SK-N-SH (cell line): ENCODE measurements around the gene HYPK. TPM values are rescaled to one million over a fixed set of nuclear protein-coding genes. Genes with fewer than 3 reads are reported as not detected.

Source experiments
- CTCF ChIA-PET: fragments of 300-600, 350-600 bp; formaldehyde crosslinking; extraction: SDS; loops from one replicate; lab custom pipeline; 2021; lab: Yijun Ruan, JAX
- POLR2A ChIA-PET: fragments of 350-600 bp; sonication (Branson Sonifier 250); formaldehyde crosslinking; extraction: SDS; loops from one replicate; lab custom pipeline; 2020; ENCODE audit warnings: antibody characterized with exemption, inconsistent platforms; lab: Yijun Ruan, JAX
- DNase-seq: peaks from one replicate; pipeline ENCODE4 v3.0.0; 2012
- H2AFZ ChIP-seq: fragments of 200-600 bp; sonication (generic); 2 replicates; pipeline ENCODE4 v1.8.1; 2016; ENCODE audit warnings: antibody characterized with exemption, mild to moderate bottlenecking, low read depth
- H3F3A ChIP-seq: fragments of 200-600 bp; sonication (generic); replicated peaks from 2 replicates; pipeline ENCODE3; 2016; ENCODE audit warnings: antibody characterized with exemption, mild to moderate bottlenecking; ENCODE audit not compliant: insufficient read depth
- H3K27ac ChIP-seq, 2 experiments: fragments of 200-500 bp in 1 of 2; fragments of 200-600 bp in 1 of 2; sonication (Bioruptor generic) in 1 of 2; sonication (generic), shearing (Covaris generic) in 1 of 2; 2 replicates each; pipeline versions ENCODE4 v1.5.1 to v1.6.1; 2014 to 2016; ENCODE audit warnings: low read depth in 2 of 2, inconsistent platforms in 1 of 2, low read length in 1 of 2, mild to moderate bottlenecking in 1 of 2, mixed read lengths in 1 of 2
- H3K27me3 ChIP-seq: fragments of 200-600 bp; sonication (generic), shearing (Covaris generic); 2 replicates; pipeline ENCODE4 v1.6.1; 2016; ENCODE audit warnings: mixed run types; ENCODE audit not compliant: insufficient read depth
- H3K36me3 ChIP-seq, 2 experiments: fragments of 200-500 bp in 1 of 2; fragments of 200-600 bp in 1 of 2; sonication (Bioruptor generic) in 1 of 2; sonication (generic) in 1 of 2; replicated peaks in 1 of 2; 2 replicates each; pipeline versions ENCODE3 to v1.5.1; 2014 to 2016; ENCODE audit warnings: low read length in 1 of 2, mild to moderate bottlenecking in 1 of 2; ENCODE audit not compliant: insufficient read depth in 2 of 2, control insufficient read depth in 1 of 2
- H3K4me1 ChIP-seq, 2 experiments: fragments of 200-500 bp in 1 of 2; fragments of 200-600 bp in 1 of 2; sonication (Bioruptor generic) in 1 of 2; sonication (generic), shearing (Covaris generic) in 1 of 2; 2 replicates each; pipeline versions ENCODE4 v1.5.1 to v1.6.1; 2014 to 2016; ENCODE audit warnings: low read depth in 1 of 2, low read length in 1 of 2, mixed run types in 1 of 2; ENCODE audit not compliant: insufficient read depth in 2 of 2, control insufficient read depth in 1 of 2
- H3K4me2 ChIP-seq: fragments of 200-600 bp; sonication (generic), shearing (Covaris generic); 2 replicates; pipeline ENCODE4 v1.6.1; 2017; ENCODE audit warnings: mixed run types
- H3K4me3 ChIP-seq, 2 experiments: fragments of 200-500 bp in 1 of 2; fragments of 200-600 bp in 1 of 2; sonication (Bioruptor generic) in 1 of 2; sonication (generic), shearing (Covaris generic) in 1 of 2; 2 replicates each; pipeline versions ENCODE4 v1.5.1 to v1.8.1; 2014 to 2016; ENCODE audit warnings: low read depth in 2 of 2, inconsistent platforms in 1 of 2, low read length in 1 of 2, mild to moderate bottlenecking in 1 of 2, mixed read lengths in 1 of 2, moderate library complexity in 1 of 2
- H3K79me2 ChIP-seq: fragments of 200-600 bp; sonication (generic); 2 replicates; pipeline ENCODE4 v1.8.1; 2017; ENCODE audit warnings: mild to moderate bottlenecking; ENCODE audit not compliant: insufficient read depth
- H3K9ac ChIP-seq: fragments of 200-600 bp; sonication (generic); 2 replicates; pipeline ENCODE4 v1.6.1; 2017; ENCODE audit warnings: mixed run types
- H3K9me2 ChIP-seq: fragments of 200-600 bp; sonication (generic); 2 replicates; pipeline ENCODE4 v1.6.1; 2017; ENCODE audit warnings: mixed run types
- H3K9me3 ChIP-seq: fragments of 200-600 bp; sonication (generic); 2 replicates; pipeline ENCODE4 v1.6.1; 2017; ENCODE audit warnings: mixed run types, mild to moderate bottlenecking, moderate library complexity
- H4K20me1 ChIP-seq: fragments of 200-600 bp; sonication (generic); 2 replicates; pipeline ENCODE4 v1.6.1; 2017; ENCODE audit warnings: mild to moderate bottlenecking, mixed run types; ENCODE audit not compliant: insufficient read depth
- ELF1 ChIP-seq: IDR thresholded peaks from 2 replicates; pipeline ENCODE4 v1.4.0; 2012
- EP300 ChIP-seq, 2 experiments: IDR thresholded peaks; 2 replicates each; pipeline versions ENCODE4 v1.4.0 to v1.6.1; 2012; ENCODE audit warnings: borderline replicate concordance in 1 of 2, low read depth in 1 of 2, low read length in 1 of 2
- EZH2phosphoT487 ChIP-seq: fragments of 200-600 bp; sonication (generic); IDR thresholded peaks from 2 replicates; pipeline ENCODE4 v1.6.1; 2017; ENCODE audit warnings: low read depth, mixed run types, mild to moderate bottlenecking, antibody characterized with exemption, moderate library complexity, borderline replicate concordance
- FOSL2 ChIP-seq: IDR thresholded peaks from 2 replicates; pipeline ENCODE4 v1.4.0; 2012; ENCODE audit warnings: low read depth, mild to moderate bottlenecking, moderate library complexity, borderline replicate concordance
- GATA2 ChIP-seq: sonication (generic); formaldehyde crosslinking; IDR thresholded peaks from 2 replicates; pipeline ENCODE4 v1.5.0; 2020; ENCODE audit warnings: mild to moderate bottlenecking, missing genetic modification reagents
- JUND ChIP-seq: IDR thresholded peaks from 2 replicates; pipeline ENCODE4 v1.4.0; 2012
- MEF2A ChIP-seq: IDR thresholded peaks from 2 replicates; pipeline ENCODE4 v1.4.0; 2012; ENCODE audit warnings: low read depth, borderline replicate concordance
- NRF1 ChIP-seq: IDR thresholded peaks from 2 replicates; pipeline ENCODE4 v1.6.1; 2012; ENCODE audit warnings: low read depth, mild to moderate bottlenecking, low read length
- PBX3 ChIP-seq: IDR thresholded peaks from 2 replicates; pipeline ENCODE4; 2012
- POLR2AphosphoS5 ChIP-seq: IDR thresholded peaks from 2 replicates; pipeline ENCODE4 v1.6.1; 2012; ENCODE audit warnings: low read depth, low read length
- RCOR1 ChIP-seq: fragments of 150-350 bp; IDR thresholded peaks from 2 replicates; pipeline ENCODE4 v1.6.1; 2017; ENCODE audit warnings: antibody characterized with exemption, low read length
- REST ChIP-seq: IDR thresholded peaks from 2 replicates; pipeline ENCODE4 v1.6.1; 2012; ENCODE audit warnings: mild to moderate bottlenecking, low read depth, low read length, moderate library complexity
- RXRA ChIP-seq: IDR thresholded peaks from 2 replicates; pipeline ENCODE4 v1.4.0; 2012; ENCODE audit warnings: low read depth, mild to moderate bottlenecking, borderline replicate concordance
- TAF1 ChIP-seq: IDR thresholded peaks from 2 replicates; pipeline ENCODE4 v1.6.1; 2012; ENCODE audit warnings: low read depth, mild to moderate bottlenecking, low read length, moderate library complexity, borderline replicate concordance
- TEAD4 ChIP-seq: IDR thresholded peaks from 2 replicates; pipeline ENCODE4 v1.4.0; 2012; ENCODE audit warnings: mild to moderate bottlenecking, borderline replicate concordance; ENCODE audit not compliant: insufficient read depth
- USF2 ChIP-seq: fragments of 150-350 bp; IDR thresholded peaks from 2 replicates; pipeline ENCODE4 v1.6.1; 2017; ENCODE audit warnings: antibody characterized with exemption, low read length, low read depth, borderline replicate concordance
- WGBS: methylation state at CpG from one replicate; pipeline ENCODE4 v1.1.6; 2017; ENCODE audit warnings: low lambda C conversion rate; 5-methylcytosine and 5-hydroxymethylcytosine counted together
- polyA plus RNA-seq, 3 experiments: library from polyadenylated mRNA; depleted of rRNA; stranded (reverse); fragments of >200 nt; gene quantifications; 2 replicates each; pipeline ENCODE4 v1.2.3, GENCODE V29; 2012

Gene HYPK
- polyA plus RNA-seq, 1 of the 3 experiments (the other 2 are of a cell fraction): 11.5 TPM

- H3F3A ChIP-seq: no peaks in the 10 kb centered on the region
- TF ChIP-seq GATA2 (CRISPR knock-in tag) (no peak), EZH2phosphoT487 (no peak), JUND (no peak), NRF1 (no peak), USF2 (no peak), RXRA (no peak), RCOR1 (no peak), EP300 (IDR thresholded peaks at IDR 0.05; ENCODE audit: borderline replicate concordance in 1 of 2, low read depth in 1 of 2, low read length in 1 of 2) (no peak), REST (no peak), ELF1 (no peak), TEAD4 (no peak), FOSL2 (no peak)
- H3K4me1 ChIP-seq: peaks cover 0 to 8% of the 10 kb centered on the region in 2 experiments; a peak in 2 of 4 replicates
- no peak overlapping the region for H3K9ac ChIP-seq
- peaks cover 84% of the 10 kb centered on the region for H4K20me1 ChIP-seq
- H3K27me3 ChIP-seq: no peaks in the 10 kb centered on the region
- no peaks in the 10 kb centered on the region for H3K9me2 ChIP-seq
- H3K36me3 ChIP-seq: peaks cover 24 to 41% of the 10 kb centered on the region in 2 experiments
- H2AFZ ChIP-seq: no peak overlapping the region
- H3K4me2 ChIP-seq: no peak overlapping the region
- H3K79me2 ChIP-seq: peaks cover 100% of the 10 kb centered on the region
- ChIA-PET POLR2A (no interaction called here), CTCF (interaction anchor here (2.3 kb wide), 1 partner anchor 18 kb away, joined by 8 read pairs; no protein-coding TSS in a partner anchor)
- 93% methylated on average over 6 of the region's 6 CpGs for WGBS
- no peak overlapping the region for H3K4me3 ChIP-seq
- no peaks in the 10 kb centered on the region for H3K9me3 ChIP-seq
- DNase-seq: no peak
- no peak overlapping the region for H3K27ac ChIP-seq
Observed at GRCh38 chr15:43751885-43752284, 48.5 kb upstream of the HYPK start.

- no peak overlapping the region for H2AFZ ChIP-seq
- CTCF ChIA-PET: no interaction called here
- no peaks in the 10 kb centered on the region for H3K27me3 ChIP-seq
- peaks cover 19% of the 10 kb centered on the region for H3K79me2 ChIP-seq
- no peaks in the 10 kb centered on the region for H3K4me1 ChIP-seq
- peaks cover 17% of the 10 kb centered on the region for H3F3A ChIP-seq
- POLR2A ChIA-PET: no interaction called here
- H3K9ac ChIP-seq: no peak overlapping the region
- peak; percentile 20; the same call in 1 of the 2 replicates for TF ChIP-seq PBX3
- TF ChIP-seq POLR2AphosphoS5: no peak
- no peak for TF ChIP-seq TAF1
- TF ChIP-seq JUND: 0 out of 2 replicates have a peak, but pooled peaks have one; percentile 3
- no peak for TF ChIP-seq MEF2A
- TF ChIP-seq FOSL2: peak; percentile 14; the same call in 1 of the 2 replicates
- no peak overlapping the region for H3K4me3 ChIP-seq
- H4K20me1 ChIP-seq: no peaks in the 10 kb centered on the region; the same call in 1 of the 2 replicates
- peaks cover 49 to 80% of the 10 kb centered on the region in 2 experiments for H3K36me3 ChIP-seq
- DNase-seq: no peak
- H3K4me2 ChIP-seq: no peak overlapping the region
- peak overlapping the region; percentile 11 to 72; a peak in 3 of 4 replicates for H3K27ac ChIP-seq
- 59% methylated on average over 6 of the region's 6 CpGs for WGBS
- no peaks in the 10 kb centered on the region for H3K9me3 ChIP-seq
- H3K9me2 ChIP-seq: no peaks in the 10 kb centered on the region
Observed at GRCh38 chr15:43762824-43763223, 37.6 kb upstream of the HYPK start.
